Prostate gland (tissue), 2 donors: ENCODE data around the gene DYNC1LI2.

Experiments used
- POLR2A ChIP-seq: fragments of 450-650 bp; IDR thresholded peaks from one replicate; pipeline ENCODE4 v1.6.1; 2016; ENCODE audit warnings: antibody characterized with exemption, mild to moderate bottlenecking
- POLR2AphosphoS5 ChIP-seq: sonication (generic); formaldehyde crosslinking; IDR thresholded peaks from one replicate; pipeline ENCODE4 v1.6.1; 2017; ENCODE audit warnings: antibody characterized with exemption
- TF ChIP-seq, protein P1 (sequence below), 4 experiments: fragments of 200-600 bp in 2 of 4; fragments of 450-650 bp in 2 of 4; sonication (generic) in 2 of 4; IDR thresholded peaks; 1 replicate in 3 of 4; 2 replicates in 1 of 4; pipeline ENCODE4 v1.5.1; 2016 to 2019; ENCODE audit warnings: antibody characterized with exemption in 4 of 4, mild to moderate bottlenecking in 2 of 4, moderate library complexity in 2 of 4

DNA sequence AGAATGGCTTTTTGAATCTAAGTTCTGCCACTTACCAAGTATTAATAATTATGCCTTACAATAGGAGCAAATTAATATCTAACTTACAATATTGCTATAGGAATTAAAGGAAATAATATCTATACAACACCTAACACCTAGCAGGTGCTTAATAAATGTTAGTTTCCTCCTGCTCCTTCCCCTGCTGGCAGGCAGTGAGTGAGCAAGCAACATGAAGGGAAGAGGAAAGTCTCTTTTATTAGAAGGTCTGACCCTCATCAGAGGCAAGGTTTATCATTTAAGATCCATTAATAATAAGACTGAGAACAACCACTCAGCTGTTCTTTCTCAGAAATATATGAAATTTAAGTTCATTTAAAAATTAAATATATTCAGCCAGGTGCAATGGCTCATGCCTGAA is 6.7 kb upstream of the DYNC1LI2 start:
- TF ChIP-seq, protein P1, sequence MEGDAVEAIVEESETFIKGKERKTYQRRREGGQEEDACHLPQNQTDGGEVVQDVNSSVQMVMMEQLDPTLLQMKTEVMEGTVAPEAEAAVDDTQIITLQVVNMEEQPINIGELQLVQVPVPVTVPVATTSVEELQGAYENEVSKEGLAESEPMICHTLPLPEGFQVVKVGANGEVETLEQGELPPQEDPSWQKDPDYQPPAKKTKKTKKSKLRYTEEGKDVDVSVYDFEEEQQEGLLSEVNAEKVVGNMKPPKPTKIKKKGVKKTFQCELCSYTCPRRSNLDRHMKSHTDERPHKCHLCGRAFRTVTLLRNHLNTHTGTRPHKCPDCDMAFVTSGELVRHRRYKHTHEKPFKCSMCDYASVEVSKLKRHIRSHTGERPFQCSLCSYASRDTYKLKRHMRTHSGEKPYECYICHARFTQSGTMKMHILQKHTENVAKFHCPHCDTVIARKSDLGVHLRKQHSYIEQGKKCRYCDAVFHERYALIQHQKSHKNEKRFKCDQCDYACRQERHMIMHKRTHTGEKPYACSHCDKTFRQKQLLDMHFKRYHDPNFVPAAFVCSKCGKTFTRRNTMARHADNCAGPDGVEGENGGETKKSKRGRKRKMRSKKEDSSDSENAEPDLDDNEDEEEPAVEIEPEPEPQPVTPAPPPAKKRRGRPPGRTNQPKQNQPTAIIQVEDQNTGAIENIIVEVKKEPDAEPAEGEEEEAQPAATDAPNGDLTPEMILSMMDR (IDR thresholded peaks at IDR 0.05): no peak
- no peak for TF ChIP-seq POLR2A
- no peak for TF ChIP-seq POLR2AphosphoS5
